ENCODE results near the gene CYP2F1.

The CYP2F1 gene

GRCh38 chr19:41123716-41124294, 9.6 kb downstream of the CYP2F1 start:
- in situ Hi-C loops (cut with MboI; ENCODE audit: low sequenced_read_pairs) = no loop called here

- in situ Hi-C loops (cut with MboI; ENCODE audit: low sequenced_read_pairs) = loop anchor here (25.0 kb wide), 2 partner anchors 314 to 589 kb away; no protein-coding TSS in a partner anchor
These were observed 12.6 kb downstream of the CYP2F1 start for GRCh38 chr19:41126765-41127203.

- in situ Hi-C loops (cut with MboI; ENCODE audit: low sequenced_read_pairs) = loop anchor here (25.0 kb wide), 2 partner anchors 315 to 590 kb away; no protein-coding TSS in a partner anchor
These were observed 13.1 kb downstream of the CYP2F1 start for GRCh38 chr19:41127362-41127761.

GRCh38 chr19:41127801-41128300, 13.6 kb downstream of the CYP2F1 start:
- in situ Hi-C loops (cut with MboI; ENCODE audit: low sequenced_read_pairs) = loop anchor here (25.0 kb wide), 2 partner anchors 316 to 591 kb away; no protein-coding TSS in a partner anchor

- in situ Hi-C loops (cut with MboI; ENCODE audit: low sequenced_read_pairs) = loop anchor here (25.0 kb wide), 2 partner anchors 316 to 591 kb away; no protein-coding TSS in a partner anchor
These were observed 14.5 kb downstream of the CYP2F1 start for GRCh38 chr19:41128692-41129091.

GRCh38 chr19:41131186-41131585, 17.0 kb downstream of the CYP2F1 start:
- in situ Hi-C loops (cut with MboI; ENCODE audit: low sequenced_read_pairs) = loop anchor here (25.0 kb wide), 2 partner anchors 319 to 594 kb away; no protein-coding TSS in a partner anchor

GRCh38 chr19:41133260-41133659, 19.0 kb downstream of the CYP2F1 start:
- in situ Hi-C loops (cut with MboI; ENCODE audit: low sequenced_read_pairs) = loop anchor here (25.0 kb wide), 2 partner anchors 321 to 596 kb away; no protein-coding TSS in a partner anchor

- in situ Hi-C loops (cut with MboI; ENCODE audit: low sequenced_read_pairs) = loop anchor here (25.0 kb wide), 2 partner anchors 322 to 597 kb away; no protein-coding TSS in a partner anchor
These were observed 20.4 kb downstream of the CYP2F1 start for GRCh38 chr19:41134616-41135015.

GRCh38 chr19:41135390-41136384, 21.5 kb downstream of the CYP2F1 start:
- in situ Hi-C loops (cut with MboI; ENCODE audit: low sequenced_read_pairs) = loop anchor here (25.0 kb wide), 2 partner anchors 323 to 598 kb away; no protein-coding TSS in a partner anchor

- in situ Hi-C loops (cut with MboI; ENCODE audit: low sequenced_read_pairs) = loop anchor here (25.0 kb wide), 2 partner anchors 325 to 600 kb away; no protein-coding TSS in a partner anchor
These were observed 22.6 kb downstream of the CYP2F1 start for GRCh38 chr19:41136636-41137455.

- in situ Hi-C loops (cut with MboI; ENCODE audit: low sequenced_read_pairs) = loop anchor here (25.0 kb wide), 2 partner anchors 332 to 607 kb away; no protein-coding TSS in a partner anchor
These were observed 30.2 kb downstream of the CYP2F1 start for GRCh38 chr19:41144403-41144802.

GRCh38 chr19:41149831-41150230, 35.6 kb downstream of the CYP2F1 start:
- in situ Hi-C loops (cut with MboI; ENCODE audit: low sequenced_read_pairs) = loop anchor here (10.0 to 25.0 kb wide), 3 partner anchors 338 to 613 kb away; no protein-coding TSS in a partner anchor

- in situ Hi-C loops (cut with MboI; ENCODE audit: low sequenced_read_pairs) = loop anchor here (10.0 kb wide), 1 partner anchor 496 kb away; no protein-coding TSS in a partner anchor
These were observed 36.8 kb downstream of the CYP2F1 start for GRCh38 chr19:41150986-41151385.

- in situ Hi-C loops (cut with MboI; ENCODE audit: low sequenced_read_pairs) = loop anchor here (10.0 kb wide), 1 partner anchor 499 kb away; no protein-coding TSS in a partner anchor
These were observed 39.8 kb downstream of the CYP2F1 start for GRCh38 chr19:41154060-41154459.

GRCh38 chr19:41156207-41156606, 42.0 kb downstream of the CYP2F1 start:
- in situ Hi-C loops (cut with MboI; ENCODE audit: low sequenced_read_pairs) = loop anchor here (10.0 kb wide), 1 partner anchor 501 kb away; no protein-coding TSS in a partner anchor

GRCh38 chr19:41159881-41160280, 45.6 kb downstream of the CYP2F1 start:
- in situ Hi-C loops (cut with MboI; ENCODE audit: low sequenced_read_pairs) = loop anchor here (10.0 kb wide), 1 partner anchor 505 kb away; no protein-coding TSS in a partner anchor

- in situ Hi-C loops (cut with MboI; ENCODE audit: low sequenced_read_pairs) = no loop called here
These were observed 47.7 kb downstream of the CYP2F1 start for GRCh38 chr19:41161903-41162302.

- in situ Hi-C loops (cut with MboI; ENCODE audit: low sequenced_read_pairs) = no loop called here
These were observed 52.9 kb downstream of the CYP2F1 start for GRCh38 chr19:41166944-41167804.

All from HL-60/S4 (cell line).